IMR-90 (cell line): Measurements from ENCODE around the gene KRT7. TPM values are rescaled to one million over a fixed set of nuclear protein-coding genes. Genes with fewer than 3 reads are reported as not detected.

Experiments used
- ATAC-seq: fragments of 200-7000 bp; cut with Tn5 transposase; 2 replicates; pipeline ENCODE4 v1.9.1; 2020; ENCODE audit warnings: low read depth, mild to moderate bottlenecking, moderate library complexity
- BruUV-seq: library from RNA; stranded (reverse); fragments of 400-500 nt; replicated peaks from 2 replicates; lab custom pipeline; 2021; lab: Mats Ljungman, UMichigan
- CTCF ChIA-PET: fragments of 300-600 bp; formaldehyde crosslinking; extraction: SDS; loops from one replicate; lab custom pipeline; 2021; ENCODE audit warnings: antibody characterized with exemption; lab: Yijun Ruan, JAX
- POLR2A ChIA-PET: fragments of 300-600 bp; sonication (Branson Sonifier 250); formaldehyde crosslinking; loops from one replicate; lab custom pipeline; 2022; ENCODE audit warnings: antibody characterized with exemption; ENCODE audit not compliant: unreplicated experiment; lab: Charles Lee
- DNase-seq: peaks from one replicate; pipeline ENCODE4 v3.0.0; 2013
- H2AFZ ChIP-seq: replicated peaks from 2 replicates; pipeline ENCODE3; 2013; ENCODE audit warnings: low read length, mild to moderate bottlenecking; ENCODE audit not compliant: poor library complexity
- H2AK5ac ChIP-seq: 2 replicates; pipeline ENCODE4 v1.6.1; 2013; ENCODE audit warnings: low read depth, low read length, inconsistent platforms
- H2AK9ac ChIP-seq: replicated peaks from 2 replicates; pipeline ENCODE3; 2013; ENCODE audit warnings: mild to moderate bottlenecking, low read depth, low read length, moderate library complexity; ENCODE audit not compliant: poor library complexity
- H2BK120ac ChIP-seq: 2 replicates; pipeline ENCODE4 v1.6.1; 2013; ENCODE audit warnings: low read depth, low read length, inconsistent platforms
- H2BK15ac ChIP-seq: 3 replicates; pipeline ENCODE4 v1.6.1; 2013; ENCODE audit warnings: low read depth, low read length, inconsistent platforms
- H2BK20ac ChIP-seq: 2 replicates; pipeline ENCODE4 v1.6.1; 2013; ENCODE audit warnings: low read depth, mild to moderate bottlenecking, inconsistent platforms, low read length, moderate library complexity
- H2BK5ac ChIP-seq: 2 replicates; pipeline ENCODE4 v1.6.1; 2013; ENCODE audit warnings: mild to moderate bottlenecking, low read depth, low read length, inconsistent platforms; ENCODE audit not compliant: poor library complexity, severe bottlenecking
- H3K14ac ChIP-seq: replicated peaks from 2 replicates; pipeline ENCODE4 v1.6.1; 2013; ENCODE audit warnings: low read depth, low read length, inconsistent platforms
- H3K18ac ChIP-seq: 2 replicates; pipeline ENCODE4 v1.6.1; 2013; ENCODE audit warnings: low read depth, low read length, control low read depth
- H3K23ac ChIP-seq: 2 replicates; pipeline ENCODE4 v1.6.1; 2013; ENCODE audit warnings: low read depth, low read length, inconsistent platforms
- H3K27ac ChIP-seq: 2 replicates; pipeline ENCODE4 v1.5.1; 2013; ENCODE audit warnings: mild to moderate bottlenecking, control low read depth, low read length; ENCODE audit not compliant: insufficient read depth
- H3K27me3 ChIP-seq: 2 replicates; pipeline ENCODE4 v1.6.1; 2013; ENCODE audit warnings: low read length; ENCODE audit not compliant: control insufficient read depth, insufficient read depth
- H3K36me3 ChIP-seq: 2 replicates; pipeline ENCODE4 v1.6.1; 2013; ENCODE audit warnings: low read length, mixed read lengths; ENCODE audit not compliant: control insufficient read depth, insufficient read depth
- H3K4ac ChIP-seq: 2 replicates; pipeline ENCODE4 v1.6.1; 2013; ENCODE audit warnings: low read depth, low read length, inconsistent platforms
- H3K4me1 ChIP-seq: 2 replicates; pipeline ENCODE4 v1.6.1; 2013; ENCODE audit warnings: low read length, mixed read lengths; ENCODE audit not compliant: control insufficient read depth, insufficient read depth
- H3K4me2 ChIP-seq: 2 replicates; pipeline ENCODE4 v1.6.1; 2013; ENCODE audit warnings: low read depth, mild to moderate bottlenecking, control low read depth, low read length, moderate library complexity
- H3K4me3 ChIP-seq: 2 replicates; pipeline ENCODE4 v1.5.1; 2013; ENCODE audit warnings: low read depth, mild to moderate bottlenecking, control low read depth, low read length, moderate library complexity; ENCODE audit not compliant: insufficient read depth
- H3K56ac ChIP-seq: 2 replicates; pipeline ENCODE4 v1.6.1; 2013; ENCODE audit warnings: low read length, inconsistent platforms; ENCODE audit not compliant: insufficient read depth; ENCODE audit errors: extremely low read depth
- H3K79me1 ChIP-seq, 2 experiments: 2 replicates each; pipeline ENCODE4 v1.6.1; 2013; ENCODE audit warnings: low read length in 2 of 2, inconsistent platforms in 1 of 2, low read depth in 1 of 2
- H3K9ac ChIP-seq: 2 replicates; pipeline ENCODE4 v1.6.1; 2013; ENCODE audit warnings: low read depth, low read length, control low read depth
- H3K9me1 ChIP-seq: 2 replicates; pipeline ENCODE4 v1.6.1; 2013; ENCODE audit warnings: low read length, inconsistent platforms; ENCODE audit not compliant: insufficient read depth
- H3K9me3 ChIP-seq: 2 replicates; pipeline ENCODE4 v1.6.1; 2013; ENCODE audit warnings: low read length; ENCODE audit not compliant: control insufficient read depth, insufficient read depth
- H4K20me1 ChIP-seq: 2 replicates; pipeline ENCODE4 v1.6.1; 2013; ENCODE audit warnings: low read length, inconsistent platforms; ENCODE audit not compliant: insufficient read depth
- H4K5ac ChIP-seq: 2 replicates; pipeline ENCODE4 v1.6.1; 2013; ENCODE audit warnings: mild to moderate bottlenecking, low read depth, low read length, control low read depth
- H4K8ac ChIP-seq, 2 experiments: 2 replicates each; pipeline ENCODE4 v1.6.1; 2013; ENCODE audit warnings: low read depth in 2 of 2, low read length in 2 of 2, control low read depth in 1 of 2, inconsistent platforms in 1 of 2
- H4K91ac ChIP-seq: 2 replicates; pipeline ENCODE4 v1.6.1; 2013; ENCODE audit warnings: low read depth, low read length, inconsistent platforms; ENCODE audit not compliant: insufficient read depth
- BHLHE40 ChIP-seq: fragments of 150-350 bp; IDR thresholded peaks from 2 replicates; pipeline ENCODE4 v1.6.1; 2016; ENCODE audit warnings: mild to moderate bottlenecking, low read depth, low read length
- CEBPB ChIP-seq: IDR thresholded peaks from 2 replicates; pipeline ENCODE4 v1.6.1; 2012; ENCODE audit warnings: low read depth, low read length, improper control_type of control experiment
- CHD1 ChIP-seq: IDR thresholded peaks from 2 replicates; pipeline ENCODE4 v1.6.1; 2012; ENCODE audit warnings: low read depth, low read length, improper control_type of control experiment
- FOS ChIP-seq: fragments of 150-350 bp; IDR thresholded peaks from 2 replicates; pipeline ENCODE4 v1.6.1; 2016; ENCODE audit warnings: low read depth, low read length
- MAZ ChIP-seq: IDR thresholded peaks from 2 replicates; pipeline ENCODE4 v1.6.1; 2012; ENCODE audit warnings: low read depth, mild to moderate bottlenecking, low read length, improper control_type of control experiment, moderate library complexity, borderline replicate concordance
- NFE2L2 ChIP-seq: fragments of 150-350 bp; IDR thresholded peaks from 2 replicates; pipeline ENCODE4 v1.6.1; 2016; ENCODE audit warnings: low read depth, mild to moderate bottlenecking, low read length
- WGBS, 2 experiments: methylation state at CpG; one replicate each; pipeline versions ENCODE4 v1.1.5 to v1.1.7; 2013; ENCODE audit warnings: missing lambda C conversion rate in 2 of 2; ENCODE audit not compliant: insufficient read length in 1 of 2; ENCODE audit errors: extremely low coverage in 2 of 2; 5-methylcytosine and 5-hydroxymethylcytosine counted together
- dilution Hi-C: fragments of 300-500 bp; cut with HindIII; formaldehyde crosslinking; loops from one replicate; pipeline ENCODE4 v1.14.3; 2018; ENCODE audit warnings: low sequenced_read_pairs; ENCODE audit not compliant: unreplicated experiment
- in situ Hi-C: fragments of 300-500 bp; cut with MboI; formaldehyde crosslinking; loops from 3 replicates; pipeline ENCODE4 v1.14.3; 2019; ENCODE audit warnings: low sequenced_read_pairs, inconsistent platforms, mixed read lengths
- intact Hi-C: fragments of 100-400 bp; cut with micrococcal nuclease; formaldehyde crosslinking; loops from 2 replicates; pipeline ENCODE4 v1.10.0; 2022
- polyA plus RNA-seq, 3 experiments: library from polyadenylated mRNA; depleted of rRNA; stranded (reverse); fragments of >200 nt; gene quantifications; 2 replicates each; pipeline ENCODE4 v1.2.3, GENCODE V29; 2012; ENCODE audit warnings: low replicate concordance in 1 of 3
- total RNA-seq: library from RNA; depleted of rRNA; stranded (reverse); fragments of >200 nt; gene quantifications from 2 replicates; pipeline ENCODE4 v1.2.3, GENCODE V29; 2012
- TF ChIP-seq, protein P1 (sequence below): fragments of 150-350 bp; IDR thresholded peaks from 2 replicates; pipeline ENCODE4 v1.6.1; 2017; ENCODE audit warnings: mild to moderate bottlenecking, antibody characterized with exemption, low read length, low read depth

KRT7 gene
- total and polyA plus RNA-seq, 2 of the 4 experiments (the other 2 are of a cell fraction): 0.54 to 1.7 TPM

DNA sequence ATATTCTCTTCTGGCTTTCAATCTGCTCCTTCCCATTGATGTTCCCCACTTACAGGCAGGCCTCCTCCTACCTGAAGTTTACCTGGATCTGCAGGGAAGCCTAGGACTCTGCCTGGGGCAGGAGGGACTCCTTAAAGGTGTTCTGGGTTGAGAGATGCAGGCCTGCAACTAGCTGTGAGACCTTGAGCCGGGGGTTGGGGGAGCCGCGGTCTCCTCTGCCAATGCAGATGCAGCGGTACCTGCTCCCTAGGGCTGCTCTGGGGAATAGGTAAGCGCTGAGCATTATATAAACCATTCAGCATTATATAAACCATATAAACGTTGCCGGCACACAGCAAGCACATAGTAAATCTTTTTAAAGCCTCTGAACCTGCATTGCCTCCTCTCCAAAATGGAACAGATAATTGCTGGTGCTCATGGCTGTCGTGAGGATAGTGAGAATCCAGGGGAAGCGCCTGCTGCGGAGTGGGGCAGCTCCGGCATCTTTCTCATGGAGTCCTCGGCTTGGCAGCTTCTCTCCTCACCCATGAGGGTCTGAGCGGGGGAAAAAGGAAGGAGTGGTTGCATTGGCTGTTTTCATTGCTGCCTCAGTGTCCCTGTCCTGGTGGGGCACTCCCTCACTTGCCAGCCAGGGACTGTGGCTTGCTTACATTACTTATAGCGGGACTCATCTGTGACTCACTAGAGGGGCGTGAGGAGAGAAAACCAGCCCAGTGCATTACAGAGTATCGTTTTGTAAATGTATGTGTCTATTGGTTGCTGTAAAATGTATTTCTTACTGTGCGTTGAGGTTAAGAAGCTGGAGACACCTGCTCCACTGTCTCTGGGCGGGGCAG is 28.7 kb upstream of the KRT7 start:
- Histone ChIP-seq H3K27ac (no peak overlapping the region; the same call in 1 of the 2 replicates), H3K27me3 (no peaks in the 10 kb centered on the region), H4K8ac (peak overlapping the region; percentile 26 to 31; a peak in 2 of 4 replicates), H4K5ac (no peak overlapping the region), H3K9me3 (no peaks in the 10 kb centered on the region), H3K4me2 (no peak overlapping the region), H3K56ac (no peak overlapping the region), H2BK5ac (peak overlapping the region; percentile 62), H3K4ac (peak overlapping the region; percentile 98; the same call in 1 of the 2 replicates), H3K18ac (no peak overlapping the region), H2AK9ac (peak overlapping the region; percentile 70), H3K23ac (no peak overlapping the region), H3K14ac (no peak overlapping the region), H3K4me1 (peaks cover 32% of the 10 kb centered on the region), H2AFZ (no peak overlapping the region), H3K36me3 (no peaks in the 10 kb centered on the region), H3K9me1 (peaks cover 28% of the 10 kb centered on the region), H3K4me3 (no peak overlapping the region), H3K9ac (no peak overlapping the region), H4K20me1 (no peaks in the 10 kb centered on the region), H3K79me1 (peaks cover 0 to 4% of the 10 kb centered on the region in 2 experiments; a peak in 1 of 4 replicates), H2BK15ac (peak overlapping the region; percentile 73; the same call in 2 of the 3 replicates), H2AK5ac (peak overlapping the region; percentile 54; the same call in 1 of the 2 replicates), H2BK120ac (peak overlapping the region; percentile 97), H2BK20ac (peak overlapping the region; percentile 93), H4K91ac (peak overlapping the region; percentile 96)
- in situ Hi-C loops: no loop called here
- dilution Hi-C loops: no loop called here
- intact Hi-C loops: no loop called here
- DNase-seq: peak; percentile 81
- WGBS, 2 experiments: 22% methylated on average over 1 of the region's 18 CpGs; no CpG with 5 or more reads in 1 of the 2 experiments
- TF ChIP-seq FOS (peak; percentile 85), BHLHE40 (peak; percentile 39; the same call in 1 of the 2 replicates), MAZ (peak; percentile 41; the same call in 1 of the 2 replicates), CEBPB (no peak), CHD1 (0 out of 2 replicates have a peak, but pooled peaks have one; percentile 3), NFE2L2 (no peak)
- TF ChIP-seq, protein P1, sequence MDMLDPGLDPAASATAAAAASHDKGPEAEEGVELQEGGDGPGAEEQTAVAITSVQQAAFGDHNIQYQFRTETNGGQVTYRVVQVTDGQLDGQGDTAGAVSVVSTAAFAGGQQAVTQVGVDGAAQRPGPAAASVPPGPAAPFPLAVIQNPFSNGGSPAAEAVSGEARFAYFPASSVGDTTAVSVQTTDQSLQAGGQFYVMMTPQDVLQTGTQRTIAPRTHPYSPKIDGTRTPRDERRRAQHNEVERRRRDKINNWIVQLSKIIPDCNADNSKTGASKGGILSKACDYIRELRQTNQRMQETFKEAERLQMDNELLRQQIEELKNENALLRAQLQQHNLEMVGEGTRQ: no peak
- ChIA-PET CTCF (interaction anchor here (0.6 kb wide), 1 partner anchor 17 kb away, joined by 3 read pairs; no protein-coding TSS in a partner anchor), POLR2A (no interaction called here)
- ATAC-seq: peak; percentile 75
- BruUV-seq: no TSS peak
